Stomach smooth muscle (tissue), 2 donors: ENCODE results near the gene CNTN4.

Source experiments
- H3K27ac ChIP-seq: one replicate; pipeline ENCODE4 v1.7.0; 2013; ENCODE audit warnings: mild to moderate bottlenecking, low read length, inconsistent platforms
- H3K27me3 ChIP-seq, 2 donors: one replicate each; pipeline ENCODE4 v1.7.0; 2013; ENCODE audit warnings: low read length in 2 of 2; ENCODE audit not compliant: insufficient read depth in 2 of 2, control insufficient read depth in 1 of 2
- H3K36me3 ChIP-seq, 2 donors: one replicate each; pipeline ENCODE4 v1.7.0; 2013; ENCODE audit warnings: low read length in 2 of 2; ENCODE audit not compliant: control insufficient read depth in 2 of 2, insufficient read depth in 2 of 2
- H3K4me1 ChIP-seq: one replicate; pipeline ENCODE4 v1.7.0; 2013; ENCODE audit warnings: low read length; ENCODE audit not compliant: control insufficient read depth, insufficient read depth
- H3K4me3 ChIP-seq, 2 donors: one replicate each; pipeline ENCODE4 v1.7.0; 2013; ENCODE audit warnings: low read length in 2 of 2
- H3K9ac ChIP-seq, 2 donors: one replicate each; pipeline ENCODE4 v1.7.0; 2013; ENCODE audit warnings: low read length in 2 of 2, mild to moderate bottlenecking in 1 of 2
- H3K9me3 ChIP-seq, 2 donors: one replicate each; pipeline ENCODE4 v1.7.0; 2013; ENCODE audit warnings: low read length in 2 of 2; ENCODE audit not compliant: control insufficient read depth in 2 of 2
- donor health status: healthy.
- donor health status: Pancreatic carcinoma.

CNTN4 gene

DNA sequence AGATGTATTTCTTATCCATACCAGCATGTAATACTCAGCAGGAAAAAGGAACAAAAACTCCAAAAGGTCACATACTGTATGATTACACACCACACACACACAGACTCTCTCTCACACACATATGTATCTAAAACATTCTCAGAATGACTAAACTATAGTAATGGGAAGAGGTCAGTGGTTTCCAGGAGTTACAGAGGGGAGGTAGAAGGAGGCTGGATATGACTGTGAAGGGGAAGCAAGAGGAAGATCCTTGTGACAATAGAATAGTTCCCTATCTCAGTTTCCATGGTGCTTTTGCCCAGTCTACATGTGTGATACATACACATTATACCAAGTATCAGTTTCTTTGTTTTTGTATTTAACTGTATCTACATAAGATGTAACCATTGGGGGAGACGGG, 821.4 kb downstream of the CNTN4 start:
- Histone ChIP-seq H3K27ac (no peak overlapping the region), H3K4me1 (no peaks in the 10 kb centered on the region), H3K9me3 (no peaks in the 10 kb centered on the region), H3K36me3 (no peaks in the 10 kb centered on the region), H3K9ac (no peak overlapping the region), H3K27me3 (no peaks in the 10 kb centered on the region), H3K4me3 (no peak overlapping the region)

DNA sequence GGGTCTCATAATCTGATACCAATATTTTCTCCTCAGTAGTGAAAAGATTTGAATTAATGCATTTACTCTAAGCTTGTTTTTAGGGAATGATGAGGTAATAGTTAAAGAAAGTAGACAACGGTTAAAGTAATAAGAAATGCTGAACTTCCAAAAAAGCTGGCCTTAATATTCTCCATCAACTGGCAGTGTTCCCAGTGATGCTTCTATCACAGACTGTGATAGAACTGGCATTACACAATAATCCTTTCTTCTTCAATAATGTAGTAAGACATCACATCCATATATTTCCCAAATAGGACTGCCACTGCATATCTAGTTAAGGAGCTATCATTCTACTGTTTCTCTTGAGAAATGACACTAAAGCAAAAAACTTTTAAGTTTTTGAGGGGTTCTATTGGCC, 822.8 kb downstream of the CNTN4 start:
- H3K4me3 ChIP-seq: no peak overlapping the region
- H3K9ac ChIP-seq: no peak overlapping the region
- H3K27me3 ChIP-seq: no peaks in the 10 kb centered on the region
- no peak overlapping the region for H3K27ac ChIP-seq
- no peaks in the 10 kb centered on the region for H3K4me1 ChIP-seq
- no peaks in the 10 kb centered on the region for H3K9me3 ChIP-seq
- H3K36me3 ChIP-seq: no peaks in the 10 kb centered on the region

DNA sequence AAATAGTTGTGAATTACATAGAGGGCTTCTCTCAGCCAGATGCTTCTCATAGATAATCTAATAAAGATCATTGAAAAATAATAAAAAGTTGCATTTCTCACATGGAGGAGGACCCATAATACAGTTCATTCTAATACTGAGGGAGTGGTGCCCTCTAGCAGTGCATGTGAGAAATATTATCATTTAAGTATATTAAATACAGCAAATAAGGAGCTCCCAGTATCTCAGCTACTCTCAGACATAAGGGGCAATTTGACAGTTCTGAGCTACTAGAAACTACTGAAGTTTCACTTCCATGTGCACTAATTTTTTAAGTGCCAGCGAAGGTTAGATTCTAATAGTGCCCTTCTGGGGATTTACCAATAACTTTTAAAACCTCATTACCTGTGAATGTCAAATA, 823.2 kb downstream of the CNTN4 start:
- H3K4me3 ChIP-seq: no peak overlapping the region
- H3K9me3 ChIP-seq: no peaks in the 10 kb centered on the region
- no peak overlapping the region for H3K27ac ChIP-seq
- no peaks in the 10 kb centered on the region for H3K27me3 ChIP-seq
- H3K36me3 ChIP-seq: no peaks in the 10 kb centered on the region
- H3K9ac ChIP-seq: no peak overlapping the region
- H3K4me1 ChIP-seq: no peaks in the 10 kb centered on the region

DNA sequence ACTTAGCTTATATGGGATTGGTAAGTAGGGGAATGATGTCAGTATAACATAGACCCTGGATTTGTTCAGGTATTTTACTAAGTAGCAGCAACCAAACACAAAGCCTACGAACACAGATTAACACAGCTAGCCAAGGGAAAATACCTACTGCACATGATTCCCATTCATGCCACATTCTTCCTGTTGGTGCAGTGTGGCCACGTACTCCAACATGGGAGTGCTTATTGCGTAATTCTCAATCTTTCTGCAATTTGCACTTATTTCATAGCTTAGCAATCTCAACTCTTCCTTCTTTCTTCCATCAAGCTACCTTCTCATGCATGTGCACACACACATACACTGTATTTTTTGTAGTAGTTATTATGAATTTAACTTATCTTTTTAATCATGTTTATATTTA, 824.7 kb downstream of the CNTN4 start:
- no peaks in the 10 kb centered on the region for H3K36me3 ChIP-seq
- no peaks in the 10 kb centered on the region for H3K9me3 ChIP-seq
- H3K27ac ChIP-seq: no peak overlapping the region
- no peaks in the 10 kb centered on the region for H3K27me3 ChIP-seq
- H3K4me3 ChIP-seq: no peak overlapping the region
- no peaks in the 10 kb centered on the region for H3K4me1 ChIP-seq
- H3K9ac ChIP-seq: no peak overlapping the region

DNA sequence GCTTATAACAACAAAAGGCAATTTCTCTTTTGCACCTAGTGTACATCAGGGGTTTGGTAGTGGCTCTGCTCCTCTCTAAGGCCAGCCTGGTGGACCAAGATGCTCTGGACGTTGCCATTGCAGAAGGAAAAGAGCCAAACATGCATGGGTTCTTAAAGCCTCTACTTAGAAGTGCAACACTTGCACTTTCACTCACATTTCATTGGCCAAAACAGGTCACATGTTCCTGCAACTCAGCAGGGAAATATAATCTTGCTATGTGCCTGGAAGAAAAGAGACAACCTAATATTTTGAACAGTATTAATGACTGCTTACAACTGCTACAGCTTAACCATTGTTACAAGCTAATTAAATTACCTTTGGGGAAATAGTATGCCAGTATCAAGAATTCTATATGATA, 828.6 kb downstream of the CNTN4 start:
- no peak overlapping the region for H3K27ac ChIP-seq
- no peaks in the 10 kb centered on the region for H3K27me3 ChIP-seq
- no peak overlapping the region for H3K9ac ChIP-seq
- H3K4me3 ChIP-seq: no peak overlapping the region
- H3K36me3 ChIP-seq: no peaks in the 10 kb centered on the region
- H3K9me3 ChIP-seq: no peaks in the 10 kb centered on the region
- H3K4me1 ChIP-seq: no peaks in the 10 kb centered on the region

DNA sequence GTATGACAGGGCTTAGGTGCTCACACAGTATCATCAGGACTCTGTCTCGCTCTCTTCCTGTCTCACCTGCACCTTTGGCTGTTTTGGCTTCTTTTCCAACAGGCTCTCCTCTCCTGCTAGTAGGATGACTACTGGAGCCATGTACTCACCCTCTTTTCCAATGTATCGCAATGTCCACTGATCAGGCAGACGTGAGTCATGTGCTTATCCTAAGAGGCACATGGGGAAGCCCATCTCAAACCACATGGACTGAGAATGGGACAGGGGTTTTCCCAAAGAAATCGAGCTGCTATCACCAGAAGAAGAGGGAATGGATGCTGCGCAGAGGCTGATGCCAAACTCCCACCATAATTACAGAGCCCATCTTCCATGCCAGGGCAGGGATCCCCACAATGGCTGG, 830.9 kb downstream of the CNTN4 start:
- H3K9me3 ChIP-seq: no peaks in the 10 kb centered on the region
- H3K36me3 ChIP-seq: no peaks in the 10 kb centered on the region
- no peak overlapping the region for H3K27ac ChIP-seq
- H3K27me3 ChIP-seq: no peaks in the 10 kb centered on the region
- H3K4me1 ChIP-seq: no peaks in the 10 kb centered on the region
- H3K4me3 ChIP-seq: no peak overlapping the region
- H3K9ac ChIP-seq: no peak overlapping the region

DNA sequence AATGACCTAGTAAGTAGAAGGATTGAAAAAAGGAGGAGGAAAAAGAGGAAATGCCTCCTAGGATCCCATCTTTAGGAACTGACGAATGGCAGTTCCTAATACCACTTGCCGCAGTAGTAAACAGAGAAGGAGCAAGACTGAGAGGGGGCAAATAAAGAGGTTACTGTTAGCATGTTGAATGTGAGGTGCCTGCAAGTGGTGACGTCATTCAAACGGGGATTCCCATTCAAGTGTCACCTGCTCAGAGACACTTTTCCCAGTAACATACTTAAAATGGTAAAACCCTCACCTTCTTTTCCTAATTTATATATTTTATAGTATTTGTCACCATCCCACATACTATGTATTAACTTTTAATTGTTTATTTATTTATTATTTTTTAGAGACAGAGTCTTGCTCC, 832.6 kb downstream of the CNTN4 start:
- H3K36me3 ChIP-seq: no peaks in the 10 kb centered on the region

DNA sequence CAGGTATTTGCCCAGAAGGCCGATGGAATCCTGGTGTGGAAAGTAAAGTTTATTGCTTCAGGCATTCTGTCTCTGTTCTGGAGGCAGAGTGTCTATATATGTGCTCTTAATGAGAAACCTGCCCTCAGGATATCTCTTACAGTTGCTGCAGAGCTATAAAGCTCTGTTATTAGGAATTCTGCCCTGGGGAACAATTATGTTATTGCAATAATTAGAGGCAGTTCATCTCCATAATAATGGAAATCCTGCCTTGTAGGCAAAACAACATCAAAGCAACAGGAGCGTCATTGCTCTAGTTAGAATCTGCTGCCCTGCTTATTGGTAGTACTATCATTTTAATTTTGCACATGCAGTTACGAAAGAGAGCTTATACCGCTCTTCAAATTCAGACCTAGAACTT, 835.9 kb downstream of the CNTN4 start:
- Histone ChIP-seq H3K36me3 (no peaks in the 10 kb centered on the region), H3K27ac (no peak overlapping the region), H3K9me3 (no peaks in the 10 kb centered on the region), H3K4me1 (no peaks in the 10 kb centered on the region), H3K9ac (no peak overlapping the region), H3K27me3 (no peaks in the 10 kb centered on the region), H3K4me3 (no peak overlapping the region)

More for the DNA sequence above, 832.6 kb downstream of the CNTN4 start:
- Histone ChIP-seq H3K27ac (no peak overlapping the region), H3K4me1 (no peaks in the 10 kb centered on the region), H3K9ac (no peak overlapping the region), H3K4me3 (no peak overlapping the region), H3K27me3 (no peaks in the 10 kb centered on the region), H3K9me3 (no peaks in the 10 kb centered on the region)

DNA sequence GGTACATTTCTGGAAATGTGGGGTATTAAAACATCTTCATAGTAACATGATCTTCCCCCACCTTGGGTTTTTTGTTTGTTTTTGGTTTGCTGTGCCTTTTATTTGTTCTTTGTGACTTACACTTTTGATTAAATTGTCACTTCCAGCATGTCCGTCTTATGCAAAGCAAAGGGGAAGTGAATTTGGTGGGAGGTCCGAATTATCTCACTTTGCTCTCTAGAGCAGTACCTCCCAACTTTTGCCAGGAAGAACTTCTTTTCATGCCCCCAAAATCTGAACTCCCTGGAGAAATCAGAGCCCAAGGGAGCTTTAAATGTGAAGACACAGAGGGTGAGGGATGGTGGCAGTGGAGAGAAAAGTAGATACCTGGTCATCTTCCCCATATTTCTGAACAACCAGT, 838.4 kb downstream of the CNTN4 start:
- Histone ChIP-seq H3K4me3 (no peak overlapping the region), H3K9ac (no peak overlapping the region), H3K27ac (no peak overlapping the region), H3K36me3 (no peaks in the 10 kb centered on the region), H3K27me3 (no peaks in the 10 kb centered on the region), H3K4me1 (no peaks in the 10 kb centered on the region), H3K9me3 (no peaks in the 10 kb centered on the region)

DNA sequence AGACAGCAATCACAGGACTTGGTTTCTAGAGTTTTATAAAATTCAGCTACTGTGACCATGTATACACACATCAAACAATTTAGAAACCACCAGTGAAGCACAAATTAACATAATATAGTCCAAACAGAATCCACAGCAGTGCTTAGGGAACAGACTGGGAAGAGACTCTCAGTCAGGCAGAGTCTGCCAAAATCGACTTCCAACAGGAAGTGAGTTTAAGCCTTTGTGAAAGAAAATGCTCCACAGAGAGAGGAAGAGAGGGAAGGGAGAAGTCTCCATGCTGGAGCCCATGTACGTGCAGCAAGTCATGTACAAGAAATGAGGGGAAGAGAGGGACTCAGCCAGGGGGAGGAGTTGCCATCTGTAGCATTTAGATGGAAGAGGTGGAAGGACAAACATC, 838.9 kb downstream of the CNTN4 start:
- Histone ChIP-seq H3K27ac (no peak overlapping the region), H3K9me3 (no peaks in the 10 kb centered on the region), H3K4me1 (no peaks in the 10 kb centered on the region), H3K36me3 (no peaks in the 10 kb centered on the region), H3K27me3 (no peaks in the 10 kb centered on the region), H3K9ac (no peak overlapping the region), H3K4me3 (no peak overlapping the region)

DNA sequence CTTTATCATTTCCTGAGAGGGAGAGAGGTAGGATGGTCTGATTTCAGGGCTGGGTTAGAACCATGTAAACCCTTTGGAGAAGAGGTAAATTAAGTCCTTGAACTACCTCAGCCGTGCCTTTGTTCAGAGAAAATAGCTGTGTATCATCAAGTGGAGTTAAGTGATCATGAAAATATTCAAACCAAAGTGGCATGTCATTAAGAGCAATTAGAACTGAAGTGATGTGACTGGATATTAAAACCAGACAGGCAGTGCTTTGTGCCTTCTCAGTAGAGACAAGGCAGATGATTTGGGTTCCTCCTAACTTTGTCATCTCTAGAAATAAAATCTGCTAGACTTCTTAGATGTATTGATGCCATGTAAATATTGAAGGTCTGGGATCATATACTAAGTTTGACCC, 840.0 kb downstream of the CNTN4 start:
- Histone ChIP-seq H3K36me3 (no peaks in the 10 kb centered on the region), H3K9me3 (no peaks in the 10 kb centered on the region), H3K4me1 (no peaks in the 10 kb centered on the region), H3K9ac (no peak overlapping the region), H3K27me3 (no peaks in the 10 kb centered on the region), H3K27ac (no peak overlapping the region), H3K4me3 (no peak overlapping the region)

DNA sequence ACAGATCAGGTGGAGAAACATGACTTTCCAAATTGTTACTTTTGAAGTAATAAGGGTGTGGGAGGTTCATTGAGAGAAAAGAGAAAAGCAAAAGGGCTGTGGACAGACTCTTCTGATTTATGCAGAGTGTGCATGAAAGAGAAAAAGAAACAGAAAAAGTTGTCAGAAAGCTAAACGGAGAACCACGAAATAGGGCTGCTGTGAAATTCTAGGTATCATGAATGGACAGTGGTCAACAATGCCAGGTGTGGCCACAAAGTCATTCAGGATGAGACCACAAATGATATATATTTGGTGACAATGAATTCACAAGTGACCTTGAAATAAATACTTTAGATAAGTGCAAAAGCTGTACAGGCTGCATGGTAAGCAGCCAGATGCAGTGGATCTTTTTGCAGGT, 841.4 kb downstream of the CNTN4 start:
- no peaks in the 10 kb centered on the region for H3K9me3 ChIP-seq
- no peaks in the 10 kb centered on the region for H3K36me3 ChIP-seq
- H3K27ac ChIP-seq: no peak overlapping the region
- no peaks in the 10 kb centered on the region for H3K4me1 ChIP-seq
- no peak overlapping the region for H3K4me3 ChIP-seq
- H3K9ac ChIP-seq: no peak overlapping the region
- no peaks in the 10 kb centered on the region for H3K27me3 ChIP-seq
